Measurements from ENCODE around the gene LHX6.

The LHX6 gene

DNA sequence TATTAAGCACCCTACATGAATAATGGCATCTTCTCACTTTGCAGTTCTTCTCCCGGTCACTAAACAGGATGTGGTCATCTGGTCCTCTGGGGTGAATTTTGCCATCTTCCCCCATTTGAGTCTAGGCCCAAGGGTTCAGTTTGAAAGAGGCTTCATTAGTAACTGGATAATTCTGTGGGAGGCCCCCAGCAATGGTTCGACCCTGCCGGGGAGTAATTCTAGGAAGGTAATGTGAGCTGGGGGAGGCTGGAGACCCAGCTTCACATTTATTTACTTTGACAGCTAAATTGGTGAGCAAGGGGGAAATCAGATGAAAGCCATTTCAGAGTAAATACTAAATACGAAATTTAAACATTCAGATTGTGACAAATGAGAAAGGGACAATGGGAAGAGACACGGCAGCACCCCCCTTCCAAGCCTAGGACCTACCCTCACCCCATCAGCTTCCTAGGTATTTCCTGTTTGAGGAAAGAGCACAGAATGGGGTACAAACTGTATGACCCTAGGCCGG lies 4.1 kb upstream of the LHX6 start:
- DNase-seq (ENCODE audit: extremely low read depth, insufficient read length) = no peak
- no peaks in the 10 kb centered on the region; the same call in none of the 2 replicates for H3K27me3 ChIP-seq (replicated peaks; ENCODE audit: control insufficient read depth, insufficient read depth, low read length)
- H3K36me3 ChIP-seq (ENCODE audit: control insufficient read depth, insufficient read depth, low read length) = no peaks in the 10 kb centered on the region
- TF ChIP-seq, protein P1, sequence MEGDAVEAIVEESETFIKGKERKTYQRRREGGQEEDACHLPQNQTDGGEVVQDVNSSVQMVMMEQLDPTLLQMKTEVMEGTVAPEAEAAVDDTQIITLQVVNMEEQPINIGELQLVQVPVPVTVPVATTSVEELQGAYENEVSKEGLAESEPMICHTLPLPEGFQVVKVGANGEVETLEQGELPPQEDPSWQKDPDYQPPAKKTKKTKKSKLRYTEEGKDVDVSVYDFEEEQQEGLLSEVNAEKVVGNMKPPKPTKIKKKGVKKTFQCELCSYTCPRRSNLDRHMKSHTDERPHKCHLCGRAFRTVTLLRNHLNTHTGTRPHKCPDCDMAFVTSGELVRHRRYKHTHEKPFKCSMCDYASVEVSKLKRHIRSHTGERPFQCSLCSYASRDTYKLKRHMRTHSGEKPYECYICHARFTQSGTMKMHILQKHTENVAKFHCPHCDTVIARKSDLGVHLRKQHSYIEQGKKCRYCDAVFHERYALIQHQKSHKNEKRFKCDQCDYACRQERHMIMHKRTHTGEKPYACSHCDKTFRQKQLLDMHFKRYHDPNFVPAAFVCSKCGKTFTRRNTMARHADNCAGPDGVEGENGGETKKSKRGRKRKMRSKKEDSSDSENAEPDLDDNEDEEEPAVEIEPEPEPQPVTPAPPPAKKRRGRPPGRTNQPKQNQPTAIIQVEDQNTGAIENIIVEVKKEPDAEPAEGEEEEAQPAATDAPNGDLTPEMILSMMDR (IDR thresholded peaks at IDR 0.05; ENCODE audit: insufficient read depth, low read length, poor library complexity, severe bottlenecking) = no peak
- no peak overlapping the region for H3K4me3 ChIP-seq (replicated peaks; ENCODE audit: low read depth, low read length)

DNA sequence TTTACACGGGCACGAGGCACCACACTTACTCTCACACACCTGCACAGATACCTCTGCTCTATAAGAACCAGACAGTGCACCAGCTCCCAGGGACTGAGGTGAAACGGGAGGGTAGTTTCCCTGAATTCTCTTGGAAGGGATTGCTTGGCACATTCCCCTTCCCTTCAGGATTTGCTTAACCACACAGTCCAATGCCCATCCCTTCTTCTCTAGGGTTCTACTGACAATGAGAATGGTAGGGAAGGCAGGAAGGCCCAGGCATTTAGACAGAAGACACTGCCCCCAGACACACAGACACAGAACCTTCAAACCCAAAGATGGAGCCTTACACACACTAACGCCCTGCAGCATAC lies 704 bp upstream of the LHX6 start:
- DNase-seq (ENCODE audit: extremely low read depth, insufficient read length) = no peak
- no peaks in the 10 kb centered on the region; the same call in none of the 2 replicates for H3K27me3 ChIP-seq (replicated peaks; ENCODE audit: control insufficient read depth, insufficient read depth, low read length)
- no peaks in the 10 kb centered on the region for H3K36me3 ChIP-seq (ENCODE audit: control insufficient read depth, insufficient read depth, low read length)
- TF ChIP-seq, protein P1 (IDR thresholded peaks at IDR 0.05; ENCODE audit: insufficient read depth, low read length, poor library complexity, severe bottlenecking) = no peak
- H3K4me3 ChIP-seq (replicated peaks; ENCODE audit: low read depth, low read length) = no peak overlapping the region

DNA sequence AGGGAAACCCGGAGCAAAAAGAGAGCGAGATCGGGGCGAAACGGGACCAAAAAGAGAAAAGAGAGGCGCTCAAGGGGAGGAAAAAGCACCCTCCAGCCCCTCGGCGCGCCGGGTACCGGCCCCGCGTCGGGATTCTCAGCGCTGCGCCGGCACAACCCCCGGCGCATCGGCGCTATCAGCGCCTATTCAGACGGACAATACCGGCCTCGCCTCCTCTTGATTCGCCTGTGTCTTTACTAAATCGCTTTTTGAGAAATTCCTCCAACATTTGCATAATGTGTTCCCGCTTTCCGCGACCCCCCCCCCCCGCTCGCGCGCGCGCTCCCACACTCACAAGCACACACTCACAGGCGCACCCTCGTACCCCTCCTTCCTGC lies 578 bp downstream of the LHX6 start:
- TF ChIP-seq, protein P1 (IDR thresholded peaks at IDR 0.05; ENCODE audit: insufficient read depth, low read length, poor library complexity, severe bottlenecking) = no peak
- Histone ChIP-seq H3K4me3 (replicated peaks; ENCODE audit: low read depth, low read length) (no peak overlapping the region; the same call in 1 of the 2 replicates), H3K27me3 (replicated peaks; ENCODE audit: control insufficient read depth, insufficient read depth, low read length) (no peaks in the 10 kb centered on the region; the same call in none of the 2 replicates), H3K36me3 (ENCODE audit: control insufficient read depth, insufficient read depth, low read length) (no peaks in the 10 kb centered on the region)
- no peak for DNase-seq (ENCODE audit: extremely low read depth, insufficient read length)

DNA sequence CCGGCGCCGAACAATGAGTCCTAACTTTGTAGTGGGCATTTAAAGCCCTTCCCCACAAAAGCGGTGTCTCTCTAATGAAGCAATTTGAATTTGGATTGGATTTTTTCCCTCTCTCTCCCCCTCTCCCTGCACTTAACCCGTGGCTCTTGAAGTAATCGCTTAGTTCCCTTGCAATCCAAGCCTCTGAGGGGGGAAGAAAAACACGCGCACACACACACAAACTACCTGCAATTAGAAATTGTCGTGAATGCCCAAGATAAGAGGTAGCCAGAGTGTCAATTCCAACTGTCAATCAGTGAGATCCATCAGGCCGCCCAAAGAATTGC lies 1.2 kb downstream of the LHX6 start:
- Histone ChIP-seq H3K4me3 (replicated peaks; ENCODE audit: low read depth, low read length) (no peak overlapping the region), H3K36me3 (ENCODE audit: control insufficient read depth, insufficient read depth, low read length) (no peaks in the 10 kb centered on the region), H3K27me3 (replicated peaks; ENCODE audit: control insufficient read depth, insufficient read depth, low read length) (no peaks in the 10 kb centered on the region; the same call in none of the 2 replicates)
- TF ChIP-seq, protein P1 (IDR thresholded peaks at IDR 0.05; ENCODE audit: insufficient read depth, low read length, poor library complexity, severe bottlenecking) = no peak
- no peak for DNase-seq (ENCODE audit: extremely low read depth, insufficient read length)

GRCh38 chr9:122226758-122227574 lies 1.8 kb downstream of the LHX6 start:
- no peaks in the 10 kb centered on the region for H3K36me3 ChIP-seq (ENCODE audit: control insufficient read depth, insufficient read depth, low read length)
- DNase-seq (ENCODE audit: extremely low read depth, insufficient read length) = no peak
- no peak overlapping the region for H3K4me3 ChIP-seq (replicated peaks; ENCODE audit: low read depth, low read length)
- no peaks in the 10 kb centered on the region; the same call in none of the 2 replicates for H3K27me3 ChIP-seq (replicated peaks; ENCODE audit: control insufficient read depth, insufficient read depth, low read length)
- TF ChIP-seq, protein P1 (IDR thresholded peaks at IDR 0.05; ENCODE audit: insufficient read depth, low read length, poor library complexity, severe bottlenecking) = no peak

Data from GM06990 (cell line).